Esophagus (tissue), 2 donors: ENCODE data around the gene FSHR. TPM values are rescaled to one million over a fixed set of nuclear protein-coding genes. Genes with fewer than 3 reads are reported as not detected.

Experiments
- H3K27ac ChIP-seq, 2 donors: one replicate each; pipeline ENCODE4 v1.5.1; 2013; ENCODE audit warnings: low read depth in 2 of 2, mild to moderate bottlenecking in 2 of 2, inconsistent platforms in 1 of 2, low read length in 1 of 2, moderate library complexity in 1 of 2
- H3K27me3 ChIP-seq, 2 donors: one replicate each; pipeline ENCODE4 v1.6.1; 2013; ENCODE audit warnings: low read length in 2 of 2, control low read depth in 1 of 2, mild to moderate bottlenecking in 1 of 2; ENCODE audit not compliant: insufficient read depth in 2 of 2, control insufficient read depth in 1 of 2
- H3K36me3 ChIP-seq, 2 donors: one replicate each; pipeline ENCODE4 v1.6.1; 2013; ENCODE audit warnings: low read length in 1 of 2; ENCODE audit not compliant: control insufficient read depth in 2 of 2, insufficient read depth in 2 of 2
- H3K4me1 ChIP-seq, 2 donors: one replicate each; pipeline ENCODE4 v1.6.1; 2013; ENCODE audit warnings: low read length in 1 of 2; ENCODE audit not compliant: control insufficient read depth in 2 of 2, insufficient read depth in 2 of 2
- H3K4me3 ChIP-seq, 2 donors: one replicate each; pipeline ENCODE4 v1.5.1; 2013; ENCODE audit warnings: low read length in 2 of 2, mild to moderate bottlenecking in 2 of 2, low read depth in 1 of 2, moderate library complexity in 1 of 2
- H3K9me3 ChIP-seq, 2 donors: one replicate each; pipeline ENCODE4 v1.6.1; 2013; ENCODE audit warnings: mild to moderate bottlenecking in 2 of 2, low read depth in 1 of 2, low read length in 1 of 2, moderate library complexity in 1 of 2; ENCODE audit not compliant: control insufficient read depth in 2 of 2, insufficient read depth in 1 of 2
- WGBS, 2 donors: extraction: QIAGEN DNeasy Blood & Tissue Kit; methylation state at CpG; one replicate each; pipeline ENCODE4 v1.1.7; 2013; 5-methylcytosine and 5-hydroxymethylcytosine counted together
- polyA plus RNA-seq, 2 donors: library from polyadenylated mRNA; stranded (reverse); fragments of 200-250 nt; gene quantifications; one replicate each; pipeline ENCODE4 v1.2.3, GENCODE V29; 2013
- donor health status: healthy with polysubstance abuse.
- donor health status: Bipolar disorder and iron deficiency.

The FSHR gene
- polyA plus RNA-seq, 2 donors: 0.01 TPM; not detected in 1

DNA sequence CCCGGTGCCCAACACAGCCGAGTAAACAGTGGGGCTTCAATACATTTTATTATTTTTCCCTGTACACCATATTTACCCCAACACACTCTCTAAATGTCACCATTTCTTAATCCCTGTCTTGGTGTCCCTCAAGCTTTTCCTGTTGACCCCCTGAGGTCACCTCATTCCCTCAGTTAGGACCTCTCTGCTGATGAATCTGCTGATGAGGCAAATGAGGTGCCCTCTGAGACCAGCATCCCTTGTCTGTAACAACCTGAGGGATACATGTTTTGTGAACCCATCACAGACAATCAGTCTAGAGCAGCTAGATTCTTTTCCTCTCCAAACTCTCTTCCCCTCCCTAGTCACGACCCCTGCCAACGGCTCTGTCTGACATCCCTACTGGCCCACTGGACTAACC, 127.6 kb downstream of the FSHR start:
- no peaks in the 10 kb centered on the region for H3K9me3 ChIP-seq
- WGBS, 2 donors: 77 to 85% methylated on average over 4 of the region's 4 CpGs

DNA sequence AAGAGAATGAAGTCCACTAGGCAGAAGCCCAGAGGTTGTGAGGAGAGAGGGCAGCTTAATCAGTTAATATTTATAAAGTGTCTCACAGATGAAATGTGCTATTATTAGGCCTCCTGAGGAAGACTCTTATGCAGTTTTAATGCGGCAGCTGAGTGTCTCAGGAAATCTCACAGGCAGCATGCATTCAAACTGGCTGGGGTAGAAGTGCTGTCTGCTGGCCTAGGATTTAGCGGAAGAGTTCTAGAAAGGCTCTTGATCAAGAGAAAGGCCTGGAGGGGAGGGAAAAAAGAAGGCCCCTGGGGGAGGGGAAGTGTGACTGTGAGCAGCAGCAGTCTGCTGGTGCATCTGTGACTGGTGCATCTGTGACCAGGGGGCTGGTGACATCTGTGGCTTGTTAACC, 133.0 kb downstream of the FSHR start:
- Histone ChIP-seq H3K36me3 (no peaks in the 10 kb centered on the region), H3K27me3 (no peaks in the 10 kb centered on the region), H3K27ac (no peak overlapping the region), H3K4me3 (no peak overlapping the region), H3K4me1 (no peaks in the 10 kb centered on the region), H3K9me3 (no peaks in the 10 kb centered on the region)
- 78 to 81% methylated on average over 2 of the region's 2 CpGs for WGBS, 2 donors

More for the DNA sequence above, 127.6 kb downstream of the FSHR start:
- no peaks in the 10 kb centered on the region for H3K36me3 ChIP-seq
- no peak overlapping the region for H3K27ac ChIP-seq
- H3K27me3 ChIP-seq: no peaks in the 10 kb centered on the region
- H3K4me3 ChIP-seq: no peak overlapping the region
- no peaks in the 10 kb centered on the region for H3K4me1 ChIP-seq

DNA sequence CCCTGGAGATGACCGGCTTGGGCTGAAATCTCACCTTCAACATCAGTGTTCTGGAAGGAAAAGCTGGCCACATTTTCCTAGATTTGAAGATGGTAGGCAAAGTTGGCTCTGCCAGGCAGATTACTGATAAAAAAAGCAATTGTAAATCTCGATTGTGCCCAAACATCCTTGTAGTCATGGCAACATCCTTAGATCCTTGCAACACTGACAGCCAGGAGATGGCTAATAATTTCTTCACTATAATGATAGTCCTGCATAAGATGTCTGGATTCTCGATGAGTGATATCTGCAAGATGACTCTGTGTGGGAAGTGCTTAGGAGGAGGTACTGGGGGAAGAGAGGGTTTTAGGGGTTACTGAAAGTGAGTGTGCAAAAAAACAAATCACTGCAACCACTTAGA, 149.1 kb downstream of the FSHR start:
- no peaks in the 10 kb centered on the region for H3K27me3 ChIP-seq
- no peaks in the 10 kb centered on the region for H3K36me3 ChIP-seq
- 68% methylated on average over 3 of the region's 3 CpGs for WGBS, 2 donors
- H3K9me3 ChIP-seq: no peaks in the 10 kb centered on the region
- H3K4me3 ChIP-seq: no peak overlapping the region
- H3K27ac ChIP-seq: no peak overlapping the region
- H3K4me1 ChIP-seq: no peaks in the 10 kb centered on the region

GRCh38 chr2:49004036-49004626, 150.2 kb downstream of the FSHR start:
- Histone ChIP-seq H3K4me1 (no peaks in the 10 kb centered on the region), H3K36me3 (no peaks in the 10 kb centered on the region), H3K27ac (no peak overlapping the region), H3K9me3 (no peaks in the 10 kb centered on the region), H3K4me3 (no peak overlapping the region), H3K27me3 (no peaks in the 10 kb centered on the region)
- 39 to 49% methylated on average over 1 of the region's 1 CpG for WGBS, 2 donors

- no peaks in the 10 kb centered on the region for H3K9me3 ChIP-seq
- H3K4me1 ChIP-seq: no peaks in the 10 kb centered on the region
- H3K4me3 ChIP-seq: no peak overlapping the region
- H3K27ac ChIP-seq: no peak overlapping the region
- no peaks in the 10 kb centered on the region for H3K36me3 ChIP-seq
- H3K27me3 ChIP-seq: no peaks in the 10 kb centered on the region
- 55 to 57% methylated on average over 5 of the region's 5 CpGs for WGBS, 2 donors
Measured at GRCh38 chr2:49003201-49003600, 151.1 kb downstream of the FSHR start.

- Histone ChIP-seq H3K36me3 (no peaks in the 10 kb centered on the region), H3K27ac (no peak overlapping the region), H3K27me3 (no peaks in the 10 kb centered on the region), H3K4me3 (no peak overlapping the region), H3K4me1 (no peaks in the 10 kb centered on the region), H3K9me3 (no peaks in the 10 kb centered on the region)
- 47 to 55% methylated on average over 3 of the region's 3 CpGs for WGBS, 2 donors
Measured at GRCh38 chr2:49002750-49003149, 151.6 kb downstream of the FSHR start.

- Histone ChIP-seq H3K27ac (no peak overlapping the region), H3K36me3 (no peaks in the 10 kb centered on the region)
Measured at GRCh38 chr2:49000695-49001094, 153.6 kb downstream of the FSHR start.

GRCh38 chr2:48998449-48998848, 155.9 kb downstream of the FSHR start:
- Histone ChIP-seq H3K27ac (no peak overlapping the region), H3K4me1 (no peaks in the 10 kb centered on the region), H3K27me3 (no peaks in the 10 kb centered on the region), H3K36me3 (no peaks in the 10 kb centered on the region), H3K4me3 (no peak overlapping the region), H3K9me3 (no peaks in the 10 kb centered on the region)
- WGBS, 2 donors: 82% methylated on average over 2 of the region's 2 CpGs

More at GRCh38 chr2:49000695-49001094, 153.6 kb downstream of the FSHR start:
- Histone ChIP-seq H3K4me3 (no peak overlapping the region), H3K4me1 (no peaks in the 10 kb centered on the region), H3K9me3 (no peaks in the 10 kb centered on the region), H3K27me3 (no peaks in the 10 kb centered on the region)

GRCh38 chr2:48993576-48993975, 160.7 kb downstream of the FSHR start:
- no peak overlapping the region for H3K27ac ChIP-seq
- WGBS, 2 donors: 73 to 83% methylated on average over 2 of the region's 2 CpGs
- H3K36me3 ChIP-seq: no peaks in the 10 kb centered on the region
- H3K4me1 ChIP-seq: no peaks in the 10 kb centered on the region
- no peaks in the 10 kb centered on the region for H3K27me3 ChIP-seq
- no peak overlapping the region for H3K4me3 ChIP-seq
- no peaks in the 10 kb centered on the region for H3K9me3 ChIP-seq

DNA sequence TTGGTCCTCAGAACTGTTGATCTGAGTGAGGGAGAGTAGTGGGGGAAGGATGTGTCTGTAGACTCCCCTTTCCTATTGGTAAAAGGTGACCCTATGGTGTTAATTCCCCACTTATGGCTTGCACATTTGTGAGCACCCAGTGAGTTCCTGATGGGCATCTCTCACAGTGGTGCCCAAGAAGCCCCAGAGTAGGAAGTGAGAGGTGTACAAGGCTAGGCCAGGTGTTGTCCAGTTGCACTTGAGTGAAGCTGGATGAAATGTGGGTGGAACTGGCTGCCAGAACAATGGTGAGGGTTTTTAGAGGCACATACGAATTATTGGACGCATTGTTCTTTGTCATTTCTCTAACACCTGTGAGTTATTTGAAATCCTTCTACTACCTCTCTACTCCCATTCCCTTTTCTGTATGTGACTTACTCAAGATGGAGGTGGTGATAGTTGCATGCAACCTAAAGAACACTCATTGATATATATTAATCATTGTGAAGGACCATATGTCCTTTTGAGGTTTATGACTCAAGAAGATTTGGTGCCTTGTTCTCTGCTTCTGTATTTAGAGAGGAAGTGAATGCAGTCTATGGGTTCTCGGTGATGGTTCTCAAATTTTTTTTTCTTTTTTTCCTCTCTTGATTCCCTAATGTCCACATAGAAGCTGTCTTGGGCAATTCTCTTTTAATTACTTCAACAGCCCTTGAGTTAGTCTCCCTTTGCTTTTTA, 162.7 kb downstream of the FSHR start:
- 81 to 90% methylated on average over 3 of the region's 3 CpGs for WGBS, 2 donors
- H3K27me3 ChIP-seq: no peaks in the 10 kb centered on the region
- no peaks in the 10 kb centered on the region for H3K9me3 ChIP-seq
- H3K4me1 ChIP-seq: no peaks in the 10 kb centered on the region
- no peaks in the 10 kb centered on the region for H3K36me3 ChIP-seq
- H3K27ac ChIP-seq: no peak overlapping the region
- H3K4me3 ChIP-seq: no peak overlapping the region
